Lung (tissue), 12 donors: ENCODE data around the gene GLCE. TPM values are rescaled to one million over a fixed set of nuclear protein-coding genes. Genes with fewer than 3 reads are reported as not detected.

Source experiments
- ATAC-seq: fragments of 200-7000 bp; cut with Tn5 transposase; one replicate; pipeline ENCODE4 v1.9.1; 2020; ENCODE audit warnings: moderate number of reproducible peaks; ENCODE audit not compliant: insufficient read depth, low FRiP score
- DNase-seq, 3 donors: peaks; one replicate each; pipeline ENCODE4 v3.0.0-alpha.2; 2013 to 2017
- H3K27ac ChIP-seq, 2 donors: one replicate each; pipeline ENCODE4 v1.5.1; 2013; ENCODE audit warnings: mild to moderate bottlenecking in 2 of 2, moderate library complexity in 2 of 2, control low read depth in 1 of 2, inconsistent platforms in 1 of 2, low read depth in 1 of 2, low read length in 1 of 2
- H3K27me3 ChIP-seq, 3 donors: one replicate each; pipeline ENCODE4 v1.5.1; 2013; ENCODE audit warnings: low read length in 2 of 3; ENCODE audit not compliant: control insufficient read depth in 3 of 3, insufficient read depth in 3 of 3
- H3K36me3 ChIP-seq, 4 donors: one replicate each; pipeline ENCODE4 v1.5.1; 2013; ENCODE audit warnings: low read length in 4 of 4, mild to moderate bottlenecking in 1 of 4, moderate library complexity in 1 of 4; ENCODE audit not compliant: control insufficient read depth in 4 of 4, insufficient read depth in 4 of 4
- H3K4me1 ChIP-seq, 5 donors: one replicate each; pipeline ENCODE4 v1.5.1; 2013; ENCODE audit warnings: low read length in 5 of 5, mild to moderate bottlenecking in 2 of 5, moderate library complexity in 1 of 5; ENCODE audit not compliant: control insufficient read depth in 5 of 5, insufficient read depth in 5 of 5
- H3K4me3 ChIP-seq: one replicate; pipeline ENCODE4 v1.5.1; 2013; ENCODE audit warnings: mild to moderate bottlenecking, control low read depth, moderate library complexity
- H3K9ac ChIP-seq, 2 donors: one replicate each; pipeline ENCODE4 v1.5.1; 2013; ENCODE audit warnings: low read length in 2 of 2, control low read depth in 1 of 2; ENCODE audit not compliant: insufficient read depth in 1 of 2
- H3K9me3 ChIP-seq, 4 donors: one replicate each; pipeline ENCODE4 v1.5.1; 2013; ENCODE audit warnings: low read length in 3 of 4, mild to moderate bottlenecking in 1 of 4, moderate library complexity in 1 of 4; ENCODE audit not compliant: control insufficient read depth in 4 of 4, insufficient read depth in 3 of 4
- whole genome bisulfite sequencing, 2 donors: extraction: QIAGEN DNeasy Blood & Tissue Kit; methylation state at CpG; one replicate each; pipeline ENCODE4 v1.1.7; 2013; 5-methylcytosine and 5-hydroxymethylcytosine counted together
- polyA plus RNA-seq, 2 donors: library from polyadenylated mRNA; stranded (reverse); fragments of 200-250 nt; gene quantifications; one replicate each; pipeline ENCODE4 v1.2.1, GENCODE V29; 2013
- total RNA-seq, 2 donors: library from RNA; depleted of rRNA in 1 of 2; stranded (reverse); fragments of >200 nt in 1 of 2; gene quantifications; one replicate each; pipeline ENCODE4 v1.2.1, GENCODE V29; 2014 to 2021
- TF ChIP-seq, protein P1 (sequence below): IDR thresholded peaks from 2 replicates; pipeline ENCODE4 v1.5.1; 2012; ENCODE audit warnings: mild to moderate bottlenecking; ENCODE audit errors: control extremely low read depth, extremely low read depth
- donor health status: control.
- donor health status: control.
- donor health status: Bipolar disorder and iron deficiency.
- donor health status: healthy.
- donor health status: DM: yes; HTN: yes; CAD: no.

GLCE gene
- total and polyA plus RNA-seq, 4 donors = 13.5 to 76.7 (median 17.9) TPM

DNA sequence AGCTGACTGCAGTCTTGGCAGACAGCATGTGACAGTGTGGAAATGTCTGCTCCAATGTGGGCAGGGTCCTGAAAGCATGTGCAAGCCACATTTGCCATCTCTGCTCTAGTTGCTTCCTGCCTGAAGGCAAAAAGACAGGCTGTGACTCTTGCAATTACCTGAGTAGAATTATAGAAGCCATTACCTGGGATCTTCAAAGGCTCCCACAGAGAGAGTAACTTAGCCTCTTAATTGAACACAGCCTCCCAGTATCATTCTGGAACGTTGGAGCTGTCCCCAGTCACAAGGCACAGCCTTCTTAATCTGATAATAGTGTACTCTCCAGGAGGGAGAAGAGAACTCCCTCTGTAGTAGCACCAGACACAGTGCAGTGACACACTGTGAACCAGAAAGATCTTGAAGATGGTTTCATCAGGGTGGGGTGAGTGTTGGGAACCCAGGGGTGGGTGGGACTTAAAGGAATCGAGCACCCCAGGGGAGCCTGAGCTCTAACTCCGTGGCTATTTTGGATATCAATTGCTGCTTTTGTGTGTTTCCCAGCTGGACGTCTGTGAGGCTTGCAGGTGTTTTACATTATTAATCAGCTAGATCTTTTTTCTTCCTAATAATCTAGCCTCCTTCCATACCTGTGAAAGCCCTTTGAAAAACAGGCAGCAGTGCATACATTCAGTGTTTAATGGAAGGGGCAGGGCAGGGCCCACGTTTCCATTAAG, 40.6 kb upstream of the GLCE start:
- H3K36me3 ChIP-seq = no peaks in the 10 kb centered on the region
- no peak for ATAC-seq
- H3K9ac ChIP-seq = no peak overlapping the region
- DNase-seq = no peak
- H3K4me1 ChIP-seq = peaks cover 0 to 4% (median 0%) of the 10 kb centered on the region in 5 donors
- WGBS, 2 donors = 75 to 76% methylated on average over 5 of the region's 5 CpGs
- H3K9me3 ChIP-seq = no peaks in the 10 kb centered on the region
- H3K27ac ChIP-seq = no peak overlapping the region
- TF ChIP-seq, protein P1, sequence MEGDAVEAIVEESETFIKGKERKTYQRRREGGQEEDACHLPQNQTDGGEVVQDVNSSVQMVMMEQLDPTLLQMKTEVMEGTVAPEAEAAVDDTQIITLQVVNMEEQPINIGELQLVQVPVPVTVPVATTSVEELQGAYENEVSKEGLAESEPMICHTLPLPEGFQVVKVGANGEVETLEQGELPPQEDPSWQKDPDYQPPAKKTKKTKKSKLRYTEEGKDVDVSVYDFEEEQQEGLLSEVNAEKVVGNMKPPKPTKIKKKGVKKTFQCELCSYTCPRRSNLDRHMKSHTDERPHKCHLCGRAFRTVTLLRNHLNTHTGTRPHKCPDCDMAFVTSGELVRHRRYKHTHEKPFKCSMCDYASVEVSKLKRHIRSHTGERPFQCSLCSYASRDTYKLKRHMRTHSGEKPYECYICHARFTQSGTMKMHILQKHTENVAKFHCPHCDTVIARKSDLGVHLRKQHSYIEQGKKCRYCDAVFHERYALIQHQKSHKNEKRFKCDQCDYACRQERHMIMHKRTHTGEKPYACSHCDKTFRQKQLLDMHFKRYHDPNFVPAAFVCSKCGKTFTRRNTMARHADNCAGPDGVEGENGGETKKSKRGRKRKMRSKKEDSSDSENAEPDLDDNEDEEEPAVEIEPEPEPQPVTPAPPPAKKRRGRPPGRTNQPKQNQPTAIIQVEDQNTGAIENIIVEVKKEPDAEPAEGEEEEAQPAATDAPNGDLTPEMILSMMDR = no peak
- H3K27me3 ChIP-seq = no peaks in the 10 kb centered on the region
- no peak overlapping the region for H3K4me3 ChIP-seq

DNA sequence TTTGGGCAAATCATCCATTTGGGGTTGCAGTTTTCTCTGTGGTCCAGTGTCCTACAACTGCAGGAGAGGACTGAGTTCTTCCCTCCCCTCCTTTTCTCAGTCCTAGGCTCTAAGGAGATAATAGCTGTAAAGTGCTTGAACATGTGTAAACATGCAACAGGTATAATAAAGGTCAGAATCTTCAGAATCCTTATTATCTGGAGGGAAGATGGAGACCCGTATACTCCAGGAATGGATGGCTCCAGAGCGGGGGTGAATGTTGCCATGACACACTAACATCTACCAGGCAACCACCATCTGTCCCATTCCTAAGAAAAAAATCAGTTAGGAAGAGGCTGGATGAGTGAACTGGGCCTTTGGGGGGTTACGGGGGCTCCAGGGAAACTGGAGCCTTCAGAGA, 39.7 kb upstream of the GLCE start:
- Histone ChIP-seq H3K9ac (no peak overlapping the region), H3K36me3 (no peaks in the 10 kb centered on the region), H3K4me1 (peaks cover 0 to 12% (median 2%) of the 10 kb centered on the region in 5 donors), H3K27ac (no peak overlapping the region), H3K4me3 (no peak overlapping the region), H3K27me3 (no peaks in the 10 kb centered on the region), H3K9me3 (no peaks in the 10 kb centered on the region)
- no peak for ATAC-seq
- DNase-seq = no peak
- 93 to 98% methylated on average over 3 of the region's 3 CpGs for WGBS, 2 donors
- TF ChIP-seq, protein P1 = no peak

DNA sequence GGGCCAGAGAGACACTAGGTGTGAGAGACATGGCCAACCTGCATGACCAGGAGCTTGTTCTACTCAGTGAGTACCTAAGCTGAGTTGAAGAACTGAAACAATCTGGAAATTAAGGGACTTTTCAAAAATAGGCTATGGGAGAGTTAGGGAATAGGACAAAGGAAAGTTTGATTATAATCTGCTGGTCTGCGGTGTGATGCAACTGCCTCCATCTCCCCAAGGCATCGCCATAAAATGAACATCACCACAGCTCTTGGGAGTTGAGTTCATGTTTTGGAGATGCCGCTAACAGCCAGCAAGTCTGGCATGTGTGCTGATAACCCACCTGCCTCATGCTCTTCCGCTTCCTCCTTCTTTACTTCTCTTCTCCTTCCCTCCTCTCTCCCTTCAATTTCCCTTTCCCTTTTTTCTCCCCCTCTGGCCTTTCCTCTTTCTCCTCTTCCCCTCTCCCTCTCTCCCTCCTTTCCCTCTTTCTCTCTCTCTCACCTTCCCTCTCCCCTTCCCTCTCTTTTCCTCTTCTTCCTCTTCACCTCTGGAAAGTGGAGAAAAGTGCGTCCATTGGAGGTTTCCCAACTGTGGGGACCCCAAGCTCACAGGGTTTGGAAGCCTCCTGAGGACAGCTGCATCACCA, 39.1 kb upstream of the GLCE start:
- DNase-seq = no peak
- Histone ChIP-seq H3K27me3 (no peaks in the 10 kb centered on the region), H3K9ac (no peak overlapping the region), H3K4me1 (peaks cover 0 to 17% (median 6%) of the 10 kb centered on the region in 5 donors), H3K4me3 (no peak overlapping the region), H3K36me3 (no peaks in the 10 kb centered on the region), H3K27ac (no peak overlapping the region), H3K9me3 (no peaks in the 10 kb centered on the region)
- TF ChIP-seq, protein P1 = no peak
- no peak for ATAC-seq
- 98% methylated on average over 5 of the region's 5 CpGs for WGBS, 2 donors
